HG03135 (cell line): ENCODE measurements around the gene DHCR24.
"Not testable (repeated sequence)": the region's sequence is repeated elsewhere in the genome, so short reads cannot be mapped to it uniquely, and the experiment has no call there.

Experiments
- ATAC-seq: cut with Tn5 transposase; IDR thresholded peaks from one replicate; pipeline ENCODE4 v1.9.1; 2021; ENCODE audit warnings: mild to moderate bottlenecking, moderate library complexity; ENCODE audit not compliant: unreplicated experiment

Gene DHCR24, protein sequence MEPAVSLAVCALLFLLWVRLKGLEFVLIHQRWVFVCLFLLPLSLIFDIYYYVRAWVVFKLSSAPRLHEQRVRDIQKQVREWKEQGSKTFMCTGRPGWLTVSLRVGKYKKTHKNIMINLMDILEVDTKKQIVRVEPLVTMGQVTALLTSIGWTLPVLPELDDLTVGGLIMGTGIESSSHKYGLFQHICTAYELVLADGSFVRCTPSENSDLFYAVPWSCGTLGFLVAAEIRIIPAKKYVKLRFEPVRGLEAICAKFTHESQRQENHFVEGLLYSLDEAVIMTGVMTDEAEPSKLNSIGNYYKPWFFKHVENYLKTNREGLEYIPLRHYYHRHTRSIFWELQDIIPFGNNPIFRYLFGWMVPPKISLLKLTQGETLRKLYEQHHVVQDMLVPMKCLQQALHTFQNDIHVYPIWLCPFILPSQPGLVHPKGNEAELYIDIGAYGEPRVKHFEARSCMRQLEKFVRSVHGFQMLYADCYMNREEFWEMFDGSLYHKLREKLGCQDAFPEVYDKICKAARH

DNA sequence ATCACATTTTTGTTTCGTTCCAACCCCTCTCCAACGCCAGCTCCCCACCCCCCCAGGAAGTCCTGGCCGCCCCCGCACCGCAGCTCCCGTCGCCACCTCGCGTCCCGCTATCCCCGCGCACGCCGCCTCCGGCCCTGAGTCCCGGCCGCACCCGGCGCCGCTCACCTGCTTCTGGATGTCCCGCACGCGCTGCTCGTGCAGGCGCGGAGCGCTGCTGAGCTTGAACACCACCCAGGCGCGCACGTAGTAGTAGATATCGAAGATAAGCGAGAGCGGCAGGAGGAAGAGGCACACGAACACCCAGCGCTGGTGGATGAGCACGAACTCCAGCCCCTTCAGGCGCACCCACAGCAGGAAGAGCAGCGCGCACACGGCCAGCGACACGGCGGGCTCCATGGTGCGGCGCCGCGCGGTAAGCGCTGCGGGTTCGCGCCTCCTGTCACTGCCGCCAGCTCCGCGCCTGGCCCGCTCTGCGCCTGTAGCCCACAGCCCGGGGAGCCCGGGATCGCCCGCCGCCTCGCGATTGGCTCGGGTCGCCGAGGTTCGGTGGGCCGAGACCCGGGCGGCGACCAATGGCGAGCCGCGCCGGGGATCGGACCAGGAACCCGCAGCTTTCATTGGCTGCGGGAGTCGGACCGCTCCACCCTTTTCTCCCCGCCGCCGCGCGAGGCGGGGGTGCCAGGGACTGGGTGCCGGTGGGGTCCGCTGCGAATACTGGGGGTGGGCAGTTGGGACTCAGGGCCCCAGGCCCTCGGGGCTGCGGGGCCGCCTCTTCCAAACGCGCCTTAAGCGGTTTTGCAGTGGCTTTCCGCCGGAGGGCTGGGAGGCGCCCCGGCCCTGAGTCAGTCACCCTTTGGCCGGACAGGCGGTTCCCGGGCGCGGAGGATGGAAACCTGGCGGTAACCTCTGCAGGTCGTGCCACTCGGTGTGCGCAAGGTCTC is at the start of gene DHCR24:
Gene DHCR24 (minus strand): TSS at position 472 of the 941 bp plus-strand sequence. CDS start 76 bp downstream, at position 396.
- peak; percentile 91 for ATAC-seq

DNA sequence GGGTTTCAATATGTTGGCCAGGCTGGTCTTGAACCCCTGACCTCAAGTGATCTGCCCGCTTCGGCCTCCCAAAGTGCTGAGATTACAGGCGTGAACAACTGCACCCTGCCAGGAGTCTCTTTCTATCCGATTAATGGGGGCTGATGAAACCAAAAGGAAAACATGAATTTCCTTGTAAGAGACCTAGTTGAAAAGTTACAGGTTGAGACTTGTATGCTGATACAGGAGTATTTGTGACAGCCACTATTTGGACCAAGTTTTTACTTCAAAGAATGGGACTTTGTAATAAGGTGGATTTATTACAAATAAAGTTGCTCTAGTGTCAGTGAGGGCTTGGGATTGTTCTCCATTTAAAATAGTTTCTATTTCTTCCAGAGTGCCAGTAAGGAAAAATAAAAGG is 49.8 kb upstream of the DHCR24 start:
- no peak for ATAC-seq

DNA sequence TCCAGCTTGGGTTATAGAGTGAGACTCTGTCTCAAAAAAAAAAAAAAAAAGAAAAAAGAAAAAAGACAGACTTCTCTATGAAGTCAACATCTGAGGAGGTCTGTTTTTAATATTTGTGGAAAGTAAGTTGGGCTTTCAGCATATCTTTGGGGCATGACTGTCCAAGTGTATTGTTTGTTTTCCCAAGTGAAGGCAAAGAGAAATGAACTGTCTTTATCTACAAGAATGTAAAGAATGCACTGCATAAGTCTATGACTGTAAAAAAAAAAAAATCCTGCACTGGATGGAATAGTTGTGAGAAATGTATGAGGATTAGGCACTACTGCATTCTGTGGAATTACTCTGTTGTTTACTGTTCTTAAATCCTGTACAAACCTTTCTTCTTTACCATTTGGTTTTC is 47.9 kb upstream of the DHCR24 start:
- ATAC-seq, result no peak

DNA sequence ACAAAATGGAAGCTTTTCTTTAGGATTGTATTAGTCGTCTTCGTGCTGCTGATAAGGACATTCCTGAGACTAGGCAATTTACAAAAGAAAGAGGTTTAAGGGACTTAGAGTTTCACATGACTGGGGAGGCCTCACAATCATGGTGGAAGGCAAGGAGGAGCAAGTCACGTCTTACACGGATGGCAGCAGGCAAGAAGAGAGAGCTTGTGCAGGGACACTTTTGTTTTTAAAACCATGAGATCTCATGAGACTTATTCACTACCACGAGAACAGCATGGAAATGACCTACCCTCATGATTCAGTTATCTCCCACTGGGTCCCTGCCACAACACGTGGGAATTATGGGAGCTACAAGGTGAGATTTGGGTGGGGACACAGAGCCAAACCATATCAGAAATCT is 47.1 kb upstream of the DHCR24 start:
- ATAC-seq, result not testable (repeated sequence)

DNA sequence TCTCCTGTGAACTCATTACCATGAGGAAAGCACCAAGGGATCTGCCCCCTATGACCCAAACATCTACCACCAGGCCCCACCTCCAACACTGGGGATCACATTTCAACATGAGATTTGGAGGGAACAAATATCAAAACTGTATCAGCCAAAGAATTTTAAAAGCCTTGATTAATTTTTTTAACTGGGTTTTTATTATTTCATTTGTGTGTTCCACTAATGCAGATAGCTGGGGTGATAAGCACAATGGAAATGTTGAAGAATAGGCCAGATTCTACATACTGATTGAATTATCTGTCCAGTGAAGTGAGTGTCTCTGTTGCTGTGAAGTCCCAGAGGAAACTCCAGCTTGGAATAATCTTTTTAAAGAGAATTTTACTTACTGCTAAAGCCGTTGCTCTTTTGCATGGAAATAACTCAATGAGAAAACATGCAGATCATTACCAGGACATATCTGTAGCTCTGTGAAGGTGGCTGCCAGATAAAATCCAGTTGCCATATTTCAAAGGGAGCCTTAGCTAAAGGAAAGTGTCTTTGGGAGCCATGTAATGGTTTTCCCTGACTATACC is 44.4 kb upstream of the DHCR24 start:
- no peak for ATAC-seq

DNA sequence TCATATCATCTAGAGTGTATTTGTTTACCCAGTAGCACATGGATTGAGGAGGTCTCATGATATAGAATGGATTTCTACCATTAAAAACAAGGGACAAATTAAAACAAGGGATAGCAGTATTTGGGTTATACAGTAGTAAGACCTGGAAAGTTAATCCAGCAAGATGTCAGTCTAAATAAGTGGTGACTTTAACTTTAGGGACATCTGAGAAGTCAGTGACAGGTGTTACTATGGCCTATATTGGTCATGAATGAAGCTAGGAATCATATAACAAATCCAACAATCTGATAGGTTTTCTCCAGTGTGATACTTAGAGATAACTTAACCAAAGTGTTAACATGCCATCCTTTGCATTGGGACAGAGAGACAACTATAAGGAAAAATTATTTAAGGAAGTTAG is 42.7 kb upstream of the DHCR24 start:
- no peak for ATAC-seq

DNA sequence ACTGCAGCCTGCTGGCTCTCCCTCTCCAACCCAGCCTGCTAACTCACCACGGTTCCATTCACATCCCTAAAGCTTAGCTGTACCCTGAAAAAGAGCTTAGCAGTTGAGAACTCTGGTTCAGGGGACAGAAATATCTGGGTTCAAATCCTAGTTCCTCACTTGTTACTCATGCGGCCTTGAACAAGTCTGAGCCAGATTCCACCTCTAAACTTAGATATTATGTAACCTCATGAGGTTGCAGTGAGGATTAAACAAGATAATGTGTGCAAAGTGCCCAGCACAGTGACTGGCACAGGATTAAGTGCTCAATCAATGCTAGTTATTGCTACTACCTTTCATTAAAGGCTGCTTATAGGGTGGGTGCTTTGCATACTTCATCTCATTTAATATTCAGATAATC is 41.3 kb upstream of the DHCR24 start:
- no peak for ATAC-seq

DNA sequence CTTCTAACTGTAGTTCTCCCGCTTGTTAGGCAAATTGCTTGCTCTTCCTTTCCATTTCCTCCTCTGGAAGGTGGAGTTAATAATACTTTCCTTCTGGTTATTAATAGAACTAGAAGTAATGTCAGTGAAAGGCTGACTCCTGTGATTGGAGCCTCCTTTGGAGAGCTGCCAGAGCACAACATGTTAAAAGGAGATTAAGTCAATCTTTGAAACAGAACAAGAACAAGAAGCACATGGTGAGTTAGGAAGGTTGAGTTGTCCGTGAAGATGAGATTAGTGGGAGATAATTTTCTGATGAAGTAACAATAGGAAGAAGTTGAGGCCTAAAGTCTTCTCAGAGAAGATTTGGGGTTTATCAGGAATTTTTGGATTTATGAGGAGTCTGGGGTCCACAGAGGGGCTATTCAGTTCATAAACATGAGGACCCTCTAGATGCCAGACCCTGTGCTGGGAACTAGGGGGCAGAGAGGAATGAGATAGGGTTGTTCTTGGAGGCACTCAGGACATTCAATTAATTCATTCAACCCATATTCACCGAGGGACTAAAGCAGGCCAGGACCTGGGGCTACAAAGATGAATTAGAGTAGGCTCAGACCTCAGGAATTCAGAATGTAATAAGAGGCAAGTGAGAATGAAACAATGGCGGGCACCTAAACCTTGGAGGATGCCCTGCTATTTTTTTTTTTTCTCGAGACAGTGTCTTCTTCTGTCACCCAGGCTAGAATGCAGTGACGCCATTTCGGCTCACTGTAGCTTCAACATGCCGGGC is 40.7 kb upstream of the DHCR24 start:
- no peak for ATAC-seq

DNA sequence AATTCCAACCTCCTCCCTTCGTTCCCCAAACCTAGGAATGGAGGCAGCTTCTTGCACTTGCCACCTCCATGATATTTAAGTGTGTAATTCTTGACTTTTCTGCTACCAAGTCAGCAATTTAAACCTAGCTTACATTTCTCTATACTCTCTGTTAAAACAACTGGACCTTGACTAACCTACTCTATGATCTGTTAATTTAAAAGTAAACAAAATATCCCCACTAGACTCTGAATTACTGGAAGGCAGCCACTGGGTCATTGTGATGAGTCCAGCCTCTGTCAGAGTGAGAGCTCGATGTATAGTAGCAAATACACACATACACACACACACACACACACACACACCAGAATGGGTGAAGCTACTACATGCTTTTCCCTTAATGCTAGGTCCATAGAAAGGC is 40.0 kb upstream of the DHCR24 start:
- ATAC-seq, result no peak

DNA sequence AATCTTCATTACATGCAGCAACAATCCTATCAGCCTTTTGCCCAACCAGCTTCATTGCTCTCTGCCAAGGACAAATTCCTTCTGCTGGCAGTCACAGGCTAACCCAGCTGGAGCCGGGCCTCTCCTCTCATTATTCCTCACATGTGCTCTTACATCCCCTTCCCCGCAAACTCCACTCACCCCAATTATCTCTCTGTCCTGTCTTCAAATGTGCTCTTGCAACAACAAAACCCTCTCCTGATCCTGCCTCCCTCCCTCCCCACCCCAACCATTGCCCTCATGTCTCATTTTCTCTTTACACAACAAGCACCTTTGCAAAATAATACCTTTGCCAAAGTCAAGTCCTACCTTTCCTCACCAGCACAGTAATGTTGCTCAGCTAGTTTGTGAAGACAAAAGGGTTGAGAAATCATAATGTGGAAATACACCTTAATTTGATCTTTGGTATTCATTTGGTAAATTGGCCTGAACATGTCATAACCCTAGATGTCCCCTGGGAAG is 36.0 kb upstream of the DHCR24 start:
- no peak for ATAC-seq

DNA sequence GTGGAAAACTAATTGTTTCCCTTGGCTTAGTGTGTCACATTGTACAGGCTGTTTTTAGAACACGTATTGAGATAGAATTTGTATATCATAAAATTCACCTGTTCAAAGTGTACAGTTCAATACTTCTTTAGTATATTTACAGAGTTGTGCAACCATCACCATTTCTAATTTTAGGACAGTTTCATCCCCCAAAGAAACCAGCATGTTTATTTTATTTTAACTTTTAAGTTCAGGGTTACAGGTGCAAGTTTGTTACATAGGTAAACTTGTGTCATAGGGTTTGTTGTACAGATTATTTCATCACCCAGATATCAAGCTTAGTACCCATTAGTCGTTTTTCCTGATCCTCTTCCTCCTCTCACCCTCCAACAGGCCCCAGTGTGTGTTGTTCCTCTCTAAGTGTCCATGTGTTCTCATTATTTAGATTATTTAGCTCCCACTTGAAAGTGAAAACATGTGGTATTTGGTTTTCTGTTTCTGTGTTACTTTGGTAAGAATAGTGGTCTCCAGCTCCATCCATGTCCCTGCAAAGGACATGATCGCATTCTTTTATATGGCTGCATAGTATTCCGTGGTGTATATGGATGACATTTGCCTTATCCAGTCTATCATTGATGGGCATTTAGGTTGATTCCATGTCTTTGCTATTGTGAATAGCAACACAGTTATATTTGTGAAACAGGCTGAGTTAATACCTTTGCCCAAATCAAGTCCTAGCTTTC is 35.2 kb upstream of the DHCR24 start:
- ATAC-seq, result no peak

DNA sequence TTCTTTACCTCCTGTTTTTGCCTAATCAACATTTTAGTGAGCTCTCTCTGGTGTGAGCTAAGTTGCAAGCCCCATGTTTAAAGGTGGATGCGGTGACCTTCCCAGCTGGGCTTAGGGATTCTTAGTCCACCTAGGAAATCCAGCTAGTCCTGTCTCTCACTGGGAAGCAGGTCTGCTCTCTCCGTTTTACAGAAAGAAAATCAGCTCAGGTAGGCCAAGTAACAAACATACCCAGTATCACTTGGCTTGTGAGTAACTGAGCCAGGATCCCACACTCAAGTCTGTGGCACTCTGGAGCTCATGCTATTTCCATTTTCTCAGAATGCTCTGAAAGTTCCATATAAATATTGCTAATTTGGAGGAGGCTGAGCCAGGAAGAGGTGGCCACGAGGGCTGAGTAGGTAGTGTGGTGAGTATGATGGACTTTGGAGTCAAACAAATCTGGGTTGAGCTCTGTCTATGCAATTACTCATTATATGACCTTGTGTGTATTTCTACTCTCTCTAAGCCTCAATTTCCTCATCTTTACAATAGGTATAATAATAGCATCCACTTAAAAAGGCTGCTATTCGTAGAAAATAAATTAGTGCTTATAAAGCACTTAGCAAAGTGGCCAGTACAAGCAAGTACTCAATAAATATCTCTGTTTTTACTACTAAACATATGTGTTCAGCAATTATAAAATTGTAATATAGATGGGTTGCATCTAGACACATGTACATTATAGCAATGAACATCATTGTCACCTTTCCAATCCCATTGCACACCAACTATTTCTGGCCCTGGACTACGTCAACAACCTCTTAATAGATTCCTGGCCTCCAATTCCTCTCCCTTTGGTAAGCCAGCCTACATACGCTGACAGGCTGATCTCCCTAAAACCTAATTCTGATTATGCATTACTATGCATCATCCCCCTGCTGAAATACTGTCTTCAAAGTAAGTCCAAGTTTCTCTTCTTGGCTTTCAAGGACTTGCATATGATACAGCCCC is 32.7 kb upstream of the DHCR24 start:
- no peak for ATAC-seq

DNA sequence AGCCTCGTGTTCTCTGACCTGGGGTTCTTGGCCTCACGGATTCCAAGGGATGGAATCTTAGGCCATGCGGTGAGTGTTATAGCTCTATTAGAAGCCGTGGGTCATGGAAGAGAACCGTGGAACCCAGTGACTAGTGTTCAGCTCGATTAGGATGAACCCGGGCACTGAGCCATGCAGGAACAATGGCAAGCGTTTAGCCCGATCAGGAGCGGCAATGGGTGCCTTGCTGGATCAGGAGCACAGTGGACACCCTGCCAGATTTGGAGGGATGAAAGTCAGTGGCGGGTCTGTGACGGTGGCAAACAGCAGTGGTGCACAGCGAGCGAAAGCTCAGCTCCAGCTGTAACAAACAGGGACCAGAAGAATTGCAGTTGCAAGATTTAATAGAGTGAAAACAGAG is 24.1 kb upstream of the DHCR24 start:
- ATAC-seq, result not testable (repeated sequence)

DNA sequence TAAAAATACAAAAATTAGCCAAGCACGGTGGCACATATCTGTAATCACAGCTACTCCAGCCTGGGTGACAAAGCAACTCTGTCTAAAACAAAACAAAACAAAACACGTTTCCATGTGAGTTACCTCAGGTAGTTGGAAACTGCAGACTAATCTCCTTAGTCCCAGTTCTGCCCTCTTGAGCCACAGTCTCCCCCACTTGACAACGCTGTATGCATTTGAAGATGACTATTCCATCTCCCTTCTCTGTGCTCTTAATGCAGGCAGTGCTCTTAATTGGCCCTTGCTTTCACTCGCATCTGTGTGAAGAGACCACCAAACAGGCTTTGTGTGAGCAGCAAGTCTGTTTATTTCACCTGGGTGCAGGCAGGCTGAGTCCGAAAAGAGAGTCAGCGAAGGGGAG is 19.6 kb upstream of the DHCR24 start:
- no peak for ATAC-seq

DNA sequence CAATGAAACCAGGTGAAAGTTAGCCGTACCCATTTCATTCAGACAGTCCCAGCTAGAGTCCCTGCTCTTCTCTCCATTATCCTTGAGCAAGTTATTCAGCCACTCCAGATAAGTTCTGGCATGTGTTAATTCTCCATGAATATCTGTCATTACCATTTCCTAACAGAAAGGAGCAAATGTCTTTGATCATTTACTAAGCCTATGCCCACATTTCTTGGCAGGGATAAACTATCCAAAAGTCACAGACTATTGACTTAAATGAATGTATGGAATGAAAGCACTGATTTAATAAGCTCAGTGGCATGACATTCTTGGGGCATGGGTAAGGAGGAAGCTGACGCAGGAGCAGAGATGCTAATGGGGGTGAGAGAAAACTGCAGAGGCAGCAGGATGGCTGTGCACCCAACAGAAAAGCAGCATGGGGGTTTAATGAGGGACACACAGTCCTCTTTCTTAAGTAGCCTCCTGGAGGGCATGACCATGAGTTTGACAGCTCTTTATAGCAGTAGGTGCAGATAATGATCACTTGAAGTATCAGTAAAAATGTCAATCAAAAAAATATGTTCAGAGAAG is 17.6 kb upstream of the DHCR24 start:
- ATAC-seq, result no peak

DNA sequence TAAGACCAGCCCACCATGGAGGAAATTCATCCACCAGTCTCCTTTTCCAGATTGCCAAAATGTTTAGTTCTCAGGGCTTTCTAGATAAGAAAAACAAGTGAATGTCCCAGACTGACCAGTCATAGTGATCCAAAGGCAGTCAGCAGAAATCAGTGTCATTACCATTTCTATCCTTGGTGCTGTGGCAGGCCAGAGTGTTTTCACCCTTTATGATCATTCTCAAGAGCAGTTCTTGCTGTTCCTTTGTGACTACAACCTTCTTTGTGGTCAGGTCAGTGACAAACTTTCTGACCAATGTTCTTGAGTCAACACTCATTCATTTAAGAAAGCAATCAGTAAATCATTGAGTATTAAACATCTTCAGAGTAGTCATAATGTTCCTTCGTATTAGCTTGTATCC is 7.3 kb upstream of the DHCR24 start:
- ATAC-seq, result no peak

DNA sequence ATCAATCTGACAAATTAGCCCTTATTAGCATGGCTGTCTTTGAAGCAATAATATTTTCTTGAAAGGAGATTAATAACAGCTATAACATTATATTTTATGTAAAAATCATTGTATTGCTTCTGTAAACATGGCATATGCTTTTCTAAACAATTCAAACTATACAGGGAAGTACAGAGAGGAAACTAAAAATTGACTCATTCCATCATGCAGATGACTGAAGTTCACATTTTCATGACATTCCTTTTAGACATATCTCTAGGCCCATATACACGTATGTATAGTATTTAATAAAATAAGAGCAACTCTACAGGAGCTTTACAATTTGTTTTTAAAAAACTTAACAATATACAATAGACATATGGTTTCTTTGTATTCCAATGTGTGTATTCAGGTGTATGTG is 5.6 kb upstream of the DHCR24 start:
- no peak for ATAC-seq

DNA sequence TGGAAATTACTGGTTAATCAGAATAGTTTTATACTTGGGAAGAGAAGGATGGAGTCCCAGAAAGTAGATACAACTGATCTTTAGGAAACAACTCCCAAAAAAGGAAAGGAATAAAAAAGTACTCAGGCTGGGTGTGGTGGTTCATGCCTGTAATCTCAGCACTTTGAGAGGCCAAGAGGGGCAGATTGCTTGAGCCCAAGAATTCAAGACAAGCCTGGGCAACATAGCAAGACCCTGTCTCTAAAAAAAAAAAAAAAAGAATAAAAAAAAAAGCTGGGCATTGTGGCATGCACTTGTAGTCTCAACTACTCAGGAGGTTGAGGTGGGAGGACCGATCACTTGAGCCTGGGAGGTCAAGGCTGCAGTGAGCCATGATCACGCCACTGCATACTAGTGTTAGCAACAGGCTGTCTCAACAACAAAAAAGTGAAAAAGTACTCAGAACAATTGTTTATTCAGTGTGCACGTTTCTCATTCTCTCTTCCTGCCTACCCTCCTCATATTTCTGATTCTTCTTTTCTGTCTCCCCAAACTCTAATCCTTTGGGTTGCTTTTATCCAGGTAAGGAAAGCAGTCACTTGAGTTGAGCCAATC is 2.2 kb upstream of the DHCR24 start:
- ATAC-seq, result no peak
